ENCODE measurements around the gene MUC22. TPM values are rescaled to one million over a fixed set of nuclear protein-coding genes. Genes with fewer than 3 reads are reported as not detected.
"Not testable (repeated sequence)": the region's sequence is repeated elsewhere in the genome, so short reads cannot be mapped to it uniquely, and the experiment has no call there.

MUC22 gene
- total RNA-seq, 2 donors from 2014 or later = 0.17 TPM; not detected in 1

DNA sequence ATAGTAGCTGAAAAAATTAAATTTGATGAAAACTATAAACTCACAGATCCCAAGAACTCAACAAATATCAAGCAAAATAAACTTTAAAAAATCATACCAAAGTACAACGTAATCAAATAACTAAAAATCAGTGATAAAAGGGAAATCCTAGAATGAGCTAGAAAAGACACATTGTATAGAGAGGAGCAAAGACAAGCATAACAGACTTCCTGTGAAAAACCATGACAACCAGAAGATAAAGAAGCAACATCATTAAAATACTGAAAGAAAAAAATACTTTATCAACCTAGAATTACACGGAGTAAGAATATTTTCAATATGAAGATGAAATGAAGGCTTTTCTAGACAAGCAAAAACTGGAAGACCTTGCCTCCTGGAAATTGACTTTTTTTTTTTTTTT, 9.8 kb downstream of the MUC22 start:
- TF ChIP-seq POLR2AphosphoS5 (IDR thresholded peaks at IDR 0.05) (no peak), POLR2A (IDR thresholded peaks at IDR 0.05) (no peak)
- TF ChIP-seq, protein P1, sequence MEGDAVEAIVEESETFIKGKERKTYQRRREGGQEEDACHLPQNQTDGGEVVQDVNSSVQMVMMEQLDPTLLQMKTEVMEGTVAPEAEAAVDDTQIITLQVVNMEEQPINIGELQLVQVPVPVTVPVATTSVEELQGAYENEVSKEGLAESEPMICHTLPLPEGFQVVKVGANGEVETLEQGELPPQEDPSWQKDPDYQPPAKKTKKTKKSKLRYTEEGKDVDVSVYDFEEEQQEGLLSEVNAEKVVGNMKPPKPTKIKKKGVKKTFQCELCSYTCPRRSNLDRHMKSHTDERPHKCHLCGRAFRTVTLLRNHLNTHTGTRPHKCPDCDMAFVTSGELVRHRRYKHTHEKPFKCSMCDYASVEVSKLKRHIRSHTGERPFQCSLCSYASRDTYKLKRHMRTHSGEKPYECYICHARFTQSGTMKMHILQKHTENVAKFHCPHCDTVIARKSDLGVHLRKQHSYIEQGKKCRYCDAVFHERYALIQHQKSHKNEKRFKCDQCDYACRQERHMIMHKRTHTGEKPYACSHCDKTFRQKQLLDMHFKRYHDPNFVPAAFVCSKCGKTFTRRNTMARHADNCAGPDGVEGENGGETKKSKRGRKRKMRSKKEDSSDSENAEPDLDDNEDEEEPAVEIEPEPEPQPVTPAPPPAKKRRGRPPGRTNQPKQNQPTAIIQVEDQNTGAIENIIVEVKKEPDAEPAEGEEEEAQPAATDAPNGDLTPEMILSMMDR (IDR thresholded peaks at IDR 0.05) = no peak
- Histone ChIP-seq H3K4me1 (replicated peaks) (no peaks in the 10 kb centered on the region), H3K27me3 (replicated peaks; ENCODE audit: insufficient read depth) (no peaks in the 10 kb centered on the region), H3K36me3 (no peaks in the 10 kb centered on the region), H3K27ac (no peak overlapping the region), H3K4me3 (no peak overlapping the region), H3K9me3 (no peaks in the 10 kb centered on the region)
- 79% methylated on average over 2 of the region's 2 CpGs for WGBS
- DNase-seq (ENCODE audit: low spot score) = no peak
- intact Hi-C loops (cut with DNase I) = no loop called here

DNA sequence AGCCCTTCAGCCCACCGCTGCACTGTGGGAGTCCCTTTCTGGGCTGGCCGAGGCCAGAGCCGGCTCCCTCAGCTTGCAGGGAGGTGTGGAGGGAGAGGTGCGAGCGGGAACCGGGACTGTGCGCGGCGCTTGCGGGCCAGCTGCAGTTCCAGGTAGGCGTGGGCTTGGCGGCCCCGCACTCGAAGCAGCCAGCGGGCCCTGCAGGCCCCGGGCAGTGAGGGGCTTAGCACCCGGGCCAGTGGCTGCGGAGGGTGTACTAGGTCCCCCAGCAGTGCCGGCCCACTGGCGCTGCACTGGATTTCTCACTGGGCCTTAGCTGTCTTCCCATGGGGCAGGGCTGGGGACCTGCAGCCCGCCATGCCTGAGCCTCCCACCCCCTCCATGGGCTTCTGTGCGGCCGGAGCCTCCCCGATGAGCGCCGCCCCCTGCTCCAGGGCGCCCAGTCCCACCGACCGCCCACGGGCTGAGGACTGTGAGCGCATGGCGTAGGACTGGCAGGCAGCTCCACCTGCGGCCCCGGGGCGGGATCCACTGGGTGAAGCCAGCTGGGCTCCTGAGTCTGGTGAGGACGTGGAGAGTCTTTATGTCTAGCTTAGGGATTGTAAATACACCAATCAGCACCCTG, 10.5 kb downstream of the MUC22 start:
- H3K9me3 ChIP-seq; DNase-seq (ENCODE audit: low spot score); H3K27me3 ChIP-seq (replicated peaks; ENCODE audit: insufficient read depth); H3K27ac ChIP-seq; H3K36me3 ChIP-seq; intact Hi-C loops (cut with DNase I); H3K4me1 ChIP-seq (replicated peaks); H3K4me3 ChIP-seq: not testable (repeated sequence)
- WGBS = 89% methylated on average over 32 of the region's 36 CpGs

DNA sequence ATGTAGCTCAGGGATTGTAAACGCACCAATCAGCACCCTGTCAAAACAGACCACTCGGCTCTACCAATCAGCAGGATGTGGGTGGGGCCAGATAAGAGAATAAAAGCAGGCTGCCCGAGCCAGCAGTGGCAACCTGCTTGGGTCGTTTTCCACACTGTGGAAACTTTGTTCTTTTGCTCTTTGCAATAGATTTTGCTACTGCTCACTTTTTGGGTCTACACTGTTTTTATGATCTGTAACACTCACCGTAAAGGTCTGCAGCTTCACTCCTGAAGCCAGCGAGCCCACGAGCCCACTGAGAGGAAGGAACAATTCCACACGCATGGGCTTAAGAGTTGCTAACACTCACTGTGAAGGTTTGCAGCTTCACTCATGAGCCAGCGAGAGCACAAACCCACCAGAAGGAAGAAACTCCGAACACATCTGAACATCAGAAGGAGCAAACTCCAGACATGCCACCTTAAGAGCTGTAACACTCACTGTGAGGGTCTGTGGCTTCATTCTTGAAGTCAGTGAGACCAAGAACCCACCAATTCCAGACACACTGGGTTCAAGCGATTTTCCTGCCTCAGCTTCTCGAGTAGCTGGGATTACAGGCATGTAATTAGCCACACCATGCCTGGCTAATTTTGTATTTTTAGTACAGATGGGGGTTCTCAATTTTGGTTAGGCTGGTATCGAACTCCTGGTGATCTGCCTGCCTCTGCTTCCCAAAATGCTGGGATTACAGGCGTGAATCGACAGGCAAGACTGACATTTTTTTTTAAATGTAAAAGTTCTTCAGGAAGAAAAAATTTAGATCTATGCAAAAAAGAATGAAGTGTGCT, 11.6 kb downstream of the MUC22 start:
- H3K27me3 ChIP-seq (replicated peaks; ENCODE audit: insufficient read depth); H3K4me3 ChIP-seq; H3K36me3 ChIP-seq; intact Hi-C loops (cut with DNase I); DNase-seq (ENCODE audit: low spot score); H3K9me3 ChIP-seq; H3K27ac ChIP-seq; H3K4me1 ChIP-seq (replicated peaks): not testable (repeated sequence)
- WGBS = 88% methylated on average over 15 of the region's 15 CpGs

DNA sequence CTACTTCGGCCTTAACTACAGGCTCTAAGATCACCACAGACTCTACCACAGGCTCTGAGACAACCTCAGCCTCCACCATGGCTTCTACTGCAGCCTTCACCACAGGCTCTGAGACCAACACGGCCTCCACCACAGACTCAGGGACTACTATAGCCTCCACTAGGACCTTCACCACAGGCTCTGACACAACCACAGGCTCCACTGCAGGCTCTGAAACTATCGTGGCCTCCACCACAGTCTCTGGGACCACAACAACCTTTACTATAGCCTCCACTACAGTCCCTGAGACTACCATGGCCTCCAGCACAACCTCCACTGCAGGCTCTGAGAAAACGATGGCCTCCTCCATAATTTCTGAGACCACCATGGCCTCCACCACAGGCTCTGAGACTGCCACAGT, 15.3 kb downstream of the MUC22 start:
- intact Hi-C loops (cut with DNase I) = no loop called here
- Histone ChIP-seq H3K36me3 (no peaks in the 10 kb centered on the region), H3K27me3 (replicated peaks; ENCODE audit: insufficient read depth) (no peaks in the 10 kb centered on the region), H3K27ac (no peak overlapping the region), H3K4me3 (no peak overlapping the region), H3K9me3 (no peaks in the 10 kb centered on the region), H3K4me1 (replicated peaks) (no peaks in the 10 kb centered on the region)
- TF ChIP-seq POLR2A (IDR thresholded peaks at IDR 0.05) (no peak), POLR2AphosphoS5 (IDR thresholded peaks at IDR 0.05) (no peak)
- TF ChIP-seq, protein P1 (IDR thresholded peaks at IDR 0.05) = no peak
- WGBS = 91% methylated on average over 4 of the region's 4 CpGs
- DNase-seq (ENCODE audit: low spot score) = no peak

DNA sequence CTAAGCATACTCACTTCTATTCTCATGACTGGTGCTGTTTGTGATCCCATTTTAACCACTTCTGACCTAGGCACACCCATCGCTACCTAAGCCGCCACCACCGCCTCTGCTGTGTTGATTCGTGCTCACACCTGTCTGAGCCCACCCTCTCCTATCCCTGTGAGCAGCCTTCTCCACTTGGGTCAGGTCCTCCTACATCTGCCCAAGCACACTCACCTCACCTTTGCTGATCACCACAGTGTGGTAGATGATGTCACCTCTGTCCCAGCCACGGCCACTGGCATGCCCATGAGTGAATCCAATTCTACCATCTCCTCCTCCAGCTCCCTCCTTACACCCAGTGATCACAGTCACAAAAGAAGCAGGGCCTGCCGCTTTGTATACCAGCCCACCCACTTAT, 20.8 kb downstream of the MUC22 start:
- Histone ChIP-seq H3K9me3 (no peaks in the 10 kb centered on the region), H3K36me3 (no peaks in the 10 kb centered on the region), H3K4me1 (replicated peaks) (no peaks in the 10 kb centered on the region), H3K4me3 (no peak overlapping the region), H3K27me3 (replicated peaks; ENCODE audit: insufficient read depth) (no peaks in the 10 kb centered on the region), H3K27ac (no peak overlapping the region)
- no peak for TF ChIP-seq POLR2AphosphoS5 (IDR thresholded peaks at IDR 0.05)
- TF ChIP-seq, protein P1 (IDR thresholded peaks at IDR 0.05) = no peak
- TF ChIP-seq POLR2A (IDR thresholded peaks at IDR 0.05) = no peak
- intact Hi-C loops (cut with DNase I) = no loop called here
- 78% methylated on average over 6 of the region's 6 CpGs for WGBS
- DNase-seq (ENCODE audit: low spot score) = no peak

DNA sequence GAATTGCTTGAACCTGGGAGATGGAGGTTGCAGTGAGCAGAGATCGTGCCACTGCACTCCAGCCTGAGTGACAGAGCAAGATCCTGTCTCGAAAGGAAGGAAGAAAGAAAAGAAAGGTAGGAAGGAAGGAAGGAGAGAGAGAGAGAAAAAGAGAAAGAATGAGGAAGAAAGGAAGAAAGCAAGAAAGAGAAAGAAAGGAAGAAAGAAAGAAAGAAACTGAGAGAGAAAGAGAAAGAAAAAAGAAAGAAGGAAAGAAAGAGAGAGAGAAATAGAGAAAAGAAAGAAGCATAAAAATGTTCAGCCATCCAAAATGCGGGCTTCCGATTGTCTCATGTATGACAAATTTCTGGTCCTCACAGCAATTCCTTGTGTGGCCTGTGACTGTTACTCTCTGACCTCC, 22.8 kb downstream of the MUC22 start:
- Histone ChIP-seq H3K27ac (no peak overlapping the region), H3K9me3 (no peaks in the 10 kb centered on the region), H3K4me1 (replicated peaks) (no peaks in the 10 kb centered on the region), H3K27me3 (replicated peaks; ENCODE audit: insufficient read depth) (no peaks in the 10 kb centered on the region), H3K36me3 (no peaks in the 10 kb centered on the region), H3K4me3 (no peak overlapping the region)
- TF ChIP-seq POLR2A (IDR thresholded peaks at IDR 0.05) = no peak
- TF ChIP-seq, protein P1 (IDR thresholded peaks at IDR 0.05) = no peak
- no peak for TF ChIP-seq POLR2AphosphoS5 (IDR thresholded peaks at IDR 0.05)
- intact Hi-C loops (cut with DNase I) = no loop called here
- DNase-seq (ENCODE audit: low spot score) = no peak
- 94% methylated on average over 4 of the region's 4 CpGs for WGBS
